Suprapubic skin (tissue), 4 donors: ENCODE data around the gene TLCD2. TPM values are rescaled to one million over a fixed set of nuclear protein-coding genes. Genes with fewer than 3 reads are reported as not detected.

Source experiments
- DNase-seq, 2 donors: peaks; one replicate each; pipeline ENCODE4 v3.0.0-alpha.2; 2019; ENCODE audit warnings: low spot score in 2 of 2
- H3K27ac ChIP-seq: fragments of 200-600 bp; sonication (generic); one replicate; pipeline ENCODE4 v1.5.1; 2019
- H3K27me3 ChIP-seq: fragments of 200-600 bp; sonication (generic); one replicate; pipeline ENCODE4 v1.5.1; 2019
- H3K36me3 ChIP-seq: fragments of 200-600 bp; sonication (generic); one replicate; pipeline ENCODE4 v1.5.1; 2019
- H3K4me1 ChIP-seq: fragments of 200-600 bp; sonication (generic); one replicate; pipeline ENCODE4 v1.5.1; 2019
- H3K4me3 ChIP-seq: fragments of 200-600 bp; sonication (generic); one replicate; pipeline ENCODE4 v1.5.1; 2019; ENCODE audit warnings: mild to moderate bottlenecking
- H3K9me3 ChIP-seq: fragments of 200-600 bp; sonication (generic); one replicate; pipeline ENCODE4 v1.5.1; 2019
- CTCF ChIP-seq, 2 donors: fragments of 200-600 bp in 1 of 2; fragments of 450-650 bp in 1 of 2; sonication (generic) in 1 of 2; IDR thresholded peaks; one replicate each; pipeline ENCODE4 v1.5.1; 2016 to 2019; ENCODE audit warnings: antibody characterized with exemption in 2 of 2, mild to moderate bottlenecking in 1 of 2, moderate library complexity in 1 of 2
- EP300 ChIP-seq: sonication (generic); formaldehyde crosslinking; IDR thresholded peaks from one replicate; pipeline ENCODE4 v1.6.1; 2017; ENCODE audit warnings: antibody characterized with exemption
- POLR2A ChIP-seq, 2 donors: fragments of 450-650 bp; IDR thresholded peaks; one replicate each; pipeline ENCODE4 v1.6.1; 2017; ENCODE audit warnings: antibody characterized with exemption in 2 of 2, mild to moderate bottlenecking in 2 of 2, moderate library complexity in 2 of 2
- POLR2AphosphoS5 ChIP-seq, 3 donors: sonication (generic); formaldehyde crosslinking; IDR thresholded peaks; one replicate each; pipeline ENCODE4 v1.6.1; 2017; ENCODE audit warnings: antibody characterized with exemption in 3 of 3
- WGBS: methylation state at CpG from one replicate; pipeline ENCODE4 v1.1.5; 2018; 5-methylcytosine and 5-hydroxymethylcytosine counted together
- total RNA-seq, 4 donors: library from RNA; depleted of rRNA; stranded (reverse); fragments of >200 nt; gene quantifications; one replicate each; pipeline ENCODE4 v1.1.0, GENCODE V29; 2016

The TLCD2 gene
- total RNA-seq, 4 donors from 2014 or later, result 2.2 to 4.6 (median 2.9) TPM

- H3K4me3 ChIP-seq, result peak overlapping the region; percentile 99
- WGBS, result under 1% methylated on average over 13 of the region's 13 CpGs
- H3K27me3 ChIP-seq, result no peaks in the 10 kb centered on the region
- peak; percentile 96 for DNase-seq
- peak overlapping the region; percentile 99 for H3K27ac ChIP-seq
- H3K4me1 ChIP-seq, result peaks cover 70% of the 10 kb centered on the region
- TF ChIP-seq POLR2AphosphoS5 (IDR thresholded peaks at IDR 0.05) (no peak), CTCF (IDR thresholded peaks at IDR 0.05) (no peak), EP300 (no peak), POLR2A (IDR thresholded peaks at IDR 0.05) (no peak)
- H3K9me3 ChIP-seq, result no peaks in the 10 kb centered on the region
- peaks cover 16% of the 10 kb centered on the region for H3K36me3 ChIP-seq
Measured at GRCh38 chr17:1716912-1717695, 6.9 kb upstream of the TLCD2 start.

GRCh38 chr17:1716076-1716911 lies 6.1 kb upstream of the TLCD2 start:
- DNase-seq, result peak; percentile 100
- H3K9me3 ChIP-seq, result no peaks in the 10 kb centered on the region
- H3K36me3 ChIP-seq, result peaks cover 20% of the 10 kb centered on the region
- under 1% methylated on average over 30 of the region's 70 CpGs for WGBS
- H3K4me3 ChIP-seq, result peak overlapping the region; percentile 99
- peak overlapping the region; percentile 100 for H3K27ac ChIP-seq
- H3K27me3 ChIP-seq, result no peaks in the 10 kb centered on the region
- TF ChIP-seq EP300 (no peak), CTCF (IDR thresholded peaks at IDR 0.05) (no peak), POLR2A (IDR thresholded peaks at IDR 0.05) (peak; percentile 94 to 99), POLR2AphosphoS5 (IDR thresholded peaks at IDR 0.05) (peak; percentile 88 to 99 (median 98))
- peaks cover 64% of the 10 kb centered on the region for H3K4me1 ChIP-seq

GRCh38 chr17:1715803-1716075 lies 5.6 kb upstream of the TLCD2 start:
- no peaks in the 10 kb centered on the region for H3K27me3 ChIP-seq
- TF ChIP-seq POLR2AphosphoS5 (IDR thresholded peaks at IDR 0.05), result no peak
- TF ChIP-seq CTCF (IDR thresholded peaks at IDR 0.05), result no peak
- no peak for TF ChIP-seq EP300
- TF ChIP-seq POLR2A (IDR thresholded peaks at IDR 0.05), result no peak
- H3K4me1 ChIP-seq, result peaks cover 65% of the 10 kb centered on the region
- no peaks in the 10 kb centered on the region for H3K9me3 ChIP-seq
- DNase-seq, result no peak
- H3K36me3 ChIP-seq, result peaks cover 20% of the 10 kb centered on the region
- H3K4me3 ChIP-seq, result peak overlapping the region; percentile 99
- 7% methylated on average over 8 of the region's 23 CpGs for WGBS
- peak overlapping the region; percentile 100 for H3K27ac ChIP-seq

- TF ChIP-seq POLR2A (IDR thresholded peaks at IDR 0.05), result peak; percentile 17 to 73
- TF ChIP-seq POLR2AphosphoS5 (IDR thresholded peaks at IDR 0.05), result peak in 2 of 3 donors; percentile 25 to 87
- TF ChIP-seq EP300, result no peak
- Histone ChIP-seq H3K36me3 (peaks cover 20% of the 10 kb centered on the region), H3K4me3 (peak overlapping the region; percentile 99), H3K27ac (peak overlapping the region; percentile 100), H3K27me3 (no peaks in the 10 kb centered on the region), H3K4me1 (peaks cover 65% of the 10 kb centered on the region), H3K9me3 (no peaks in the 10 kb centered on the region)
- DNase-seq, result peak; percentile 95 to 96
- WGBS, result 0% methylated on average over 9 of the region's 32 CpGs
Measured at GRCh38 chr17:1714980-1715802, 5.0 kb upstream of the TLCD2 start.

- peak overlapping the region; percentile 99 for H3K4me3 ChIP-seq
- H3K9me3 ChIP-seq, result no peaks in the 10 kb centered on the region
- peak; percentile 99 for DNase-seq
- peaks cover 67% of the 10 kb centered on the region for H3K4me1 ChIP-seq
- WGBS, result 6% methylated on average over 14 of the region's 19 CpGs
- peak overlapping the region; percentile 100 for H3K27ac ChIP-seq
- TF ChIP-seq EP300 (no peak), POLR2A (IDR thresholded peaks at IDR 0.05) (peak in 1 of 2 donors; percentile 18), POLR2AphosphoS5 (IDR thresholded peaks at IDR 0.05) (peak in 1 of 3 donors; percentile 61), CTCF (IDR thresholded peaks at IDR 0.05) (no peak)
- no peaks in the 10 kb centered on the region for H3K27me3 ChIP-seq
- H3K36me3 ChIP-seq, result peaks cover 20% of the 10 kb centered on the region
Measured at GRCh38 chr17:1714427-1714979, 4.3 kb upstream of the TLCD2 start.
